Ramos (cell line): Measurements from ENCODE around the gene MMP14.

Experiments
- in situ Hi-C: fragments of 300-500 bp; cut with MboI; formaldehyde crosslinking; loops from one replicate; pipeline ENCODE4 v1.14.3; 2022; ENCODE audit warnings: low sequenced_read_pairs; ENCODE audit not compliant: unreplicated experiment

Gene MMP14

DNA sequence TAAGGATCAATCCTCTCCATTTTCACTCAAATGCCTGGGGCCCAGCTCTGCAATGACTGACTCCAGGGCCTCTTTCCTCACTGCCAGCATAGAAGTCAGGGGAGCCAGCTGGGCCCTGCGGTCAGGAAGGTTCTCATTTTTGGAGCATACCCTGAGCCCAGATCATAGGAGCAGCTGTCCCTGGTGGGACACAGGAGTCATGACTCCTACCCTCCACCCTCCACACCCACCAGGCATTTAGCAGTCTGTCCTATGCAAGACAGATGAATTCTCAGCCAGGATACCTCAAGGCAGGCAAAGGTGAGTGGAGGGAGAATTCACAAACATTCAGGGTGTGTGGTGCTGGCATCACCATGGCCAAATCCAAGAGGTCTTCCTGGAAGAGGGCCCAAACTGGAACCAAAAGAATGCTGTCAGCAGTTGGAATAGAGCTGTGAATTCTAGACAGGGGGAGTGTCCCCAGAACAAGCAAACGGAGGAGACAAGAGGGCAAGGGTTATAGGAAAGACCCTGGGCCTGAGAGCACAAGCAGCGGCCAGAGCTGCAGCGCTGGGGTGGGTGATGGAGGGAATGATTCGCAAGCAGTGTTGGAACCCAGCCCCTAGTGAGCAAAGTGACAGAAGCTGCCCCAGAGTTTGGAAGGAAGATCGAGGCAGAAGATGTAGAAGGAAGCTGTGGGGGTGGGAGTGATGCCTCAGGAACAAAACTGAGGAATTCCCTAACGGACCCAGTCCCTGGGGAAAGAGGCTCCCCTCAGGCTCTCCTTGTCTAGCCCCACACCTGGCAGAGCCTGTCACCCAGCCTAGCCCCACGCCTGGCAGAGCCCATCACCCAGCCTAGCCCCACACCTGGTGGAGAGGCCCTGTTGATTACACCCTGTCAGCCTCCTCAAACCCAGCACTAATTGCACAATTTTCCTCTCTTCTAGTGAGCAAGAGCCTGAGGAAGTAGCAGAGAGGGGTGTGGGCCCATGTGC lies 42.2 kb downstream of the MMP14 start:
- in situ Hi-C loops: no loop called here

DNA sequence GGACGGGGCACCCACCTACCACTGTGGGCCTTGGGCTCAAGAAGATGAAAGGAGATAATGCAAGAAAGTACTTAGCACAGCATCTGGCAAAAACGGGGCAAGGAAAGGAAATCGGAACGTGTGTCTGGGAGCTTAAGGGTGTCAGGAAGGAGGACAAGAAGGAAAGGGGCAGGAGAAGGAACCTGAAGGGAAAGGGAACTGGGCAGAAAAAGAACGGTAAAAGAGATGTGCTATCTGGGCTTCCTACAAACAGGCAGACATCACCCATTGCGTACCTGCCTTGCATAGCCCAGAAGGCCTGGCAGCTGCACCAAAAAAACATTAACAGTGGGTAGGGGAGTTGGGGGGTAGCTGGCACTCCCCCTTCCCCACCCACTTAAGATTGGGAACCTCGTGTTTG lies 45.7 kb downstream of the MMP14 start:
- in situ Hi-C loops: no loop called here

DNA sequence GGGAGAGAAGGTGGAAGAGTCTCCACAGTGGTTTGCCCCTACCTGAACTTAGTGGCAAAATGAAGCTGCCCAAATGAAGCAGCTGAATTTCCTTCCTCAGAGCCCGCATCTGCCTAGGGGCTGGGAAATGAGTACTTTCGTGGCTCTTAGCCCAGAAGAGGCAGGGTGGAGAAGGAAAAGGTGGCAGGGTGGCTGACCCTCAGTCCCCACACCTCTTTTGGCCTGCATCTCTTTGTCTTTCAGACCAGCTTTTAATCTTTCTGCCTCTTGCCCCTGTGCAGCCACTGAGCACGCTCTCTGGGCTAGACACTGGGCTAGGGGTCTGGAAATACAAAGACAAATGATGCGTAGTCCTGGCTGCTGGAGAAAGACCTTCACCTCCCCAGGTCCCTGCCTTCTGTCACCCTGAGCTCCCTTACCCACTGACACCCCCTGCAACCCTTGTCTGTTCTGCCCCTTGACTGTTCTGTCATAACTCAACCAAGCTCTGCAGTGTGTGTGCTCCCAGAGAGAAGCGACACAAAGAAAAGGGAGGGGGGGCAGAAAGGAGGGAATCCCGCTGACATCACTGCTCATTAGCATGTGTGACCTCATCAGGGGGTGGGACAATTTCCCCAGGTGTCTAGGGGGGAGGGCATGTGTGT lies 46.3 kb downstream of the MMP14 start:
- in situ Hi-C loops: no loop called here

DNA sequence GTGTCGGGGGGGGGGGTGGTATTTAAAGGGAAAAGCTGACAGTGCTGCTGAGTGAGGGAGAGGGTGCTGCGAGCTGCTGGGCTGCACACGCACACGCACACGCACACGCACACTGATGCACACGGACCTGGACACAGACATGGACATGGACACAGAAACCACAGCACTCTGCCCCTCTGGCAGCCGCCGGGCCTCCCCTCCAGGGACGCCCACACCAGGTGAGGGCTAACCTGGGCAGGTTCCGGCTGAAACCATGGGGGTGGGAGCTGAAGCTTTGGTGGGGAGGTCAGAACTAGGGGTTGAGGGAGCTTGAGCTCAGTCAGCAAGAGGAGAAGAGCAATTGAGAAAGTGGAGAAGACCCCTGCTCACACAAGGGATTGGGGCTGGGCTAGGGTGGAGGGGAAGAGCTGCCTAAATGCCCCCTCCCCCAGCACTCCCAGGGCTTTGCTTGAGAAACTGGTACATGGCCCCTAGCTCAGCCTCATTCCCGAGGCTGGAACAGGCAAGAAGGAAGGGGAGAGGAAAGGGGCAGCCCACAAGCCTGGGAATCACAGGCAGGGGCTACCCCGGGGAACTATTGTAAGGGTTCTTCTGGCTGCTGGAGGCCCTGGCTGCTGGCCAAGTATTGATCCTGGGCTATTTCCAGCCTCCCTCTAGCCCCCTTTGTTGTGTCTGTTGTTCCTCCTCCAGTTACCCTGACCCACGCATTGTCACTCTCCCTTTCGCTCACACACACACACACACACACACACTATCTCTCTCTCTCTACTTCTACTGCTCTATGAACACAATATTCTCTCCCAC lies 47.0 kb downstream of the MMP14 start, which contains the start of gene REM2:
REM2 (plus strand) TSS at position 50 of the 804 bp plus-strand sequence; CDS start at position 116, 66 bp downstream.
- in situ Hi-C loops: no loop called here

DNA sequence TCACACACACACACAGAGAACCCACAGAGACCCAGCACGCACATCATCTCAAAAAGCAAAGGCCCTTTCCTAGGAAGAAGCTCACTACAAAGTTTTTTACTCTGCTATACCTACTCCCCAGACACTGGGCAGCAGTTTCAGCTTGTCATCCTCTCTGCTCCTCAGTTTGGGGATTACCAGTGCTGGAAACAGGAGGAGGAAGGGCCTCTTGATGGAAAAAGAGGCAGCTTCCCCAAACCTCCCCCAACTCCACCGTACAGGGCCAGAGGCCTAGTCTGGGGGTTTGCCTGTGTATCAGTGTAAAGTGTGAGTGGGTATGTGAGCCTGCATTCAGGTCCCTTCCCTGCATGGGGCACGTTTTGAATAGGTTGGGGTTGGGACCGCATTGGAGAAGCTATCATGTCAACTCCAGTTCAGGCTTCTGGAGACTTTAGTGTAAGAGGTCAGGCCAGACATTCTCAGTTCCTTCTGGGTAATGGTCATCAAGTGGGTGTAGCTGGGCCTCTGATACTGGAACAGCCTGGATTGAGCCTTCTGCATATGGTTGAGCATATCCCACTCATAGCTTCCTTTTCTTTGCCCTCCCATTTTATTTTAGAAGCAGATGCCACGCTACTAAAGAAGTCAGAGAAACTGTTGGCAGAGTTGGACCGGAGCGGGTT lies 47.8 kb downstream of the MMP14 start:
- in situ Hi-C loops: no loop called here

DNA sequence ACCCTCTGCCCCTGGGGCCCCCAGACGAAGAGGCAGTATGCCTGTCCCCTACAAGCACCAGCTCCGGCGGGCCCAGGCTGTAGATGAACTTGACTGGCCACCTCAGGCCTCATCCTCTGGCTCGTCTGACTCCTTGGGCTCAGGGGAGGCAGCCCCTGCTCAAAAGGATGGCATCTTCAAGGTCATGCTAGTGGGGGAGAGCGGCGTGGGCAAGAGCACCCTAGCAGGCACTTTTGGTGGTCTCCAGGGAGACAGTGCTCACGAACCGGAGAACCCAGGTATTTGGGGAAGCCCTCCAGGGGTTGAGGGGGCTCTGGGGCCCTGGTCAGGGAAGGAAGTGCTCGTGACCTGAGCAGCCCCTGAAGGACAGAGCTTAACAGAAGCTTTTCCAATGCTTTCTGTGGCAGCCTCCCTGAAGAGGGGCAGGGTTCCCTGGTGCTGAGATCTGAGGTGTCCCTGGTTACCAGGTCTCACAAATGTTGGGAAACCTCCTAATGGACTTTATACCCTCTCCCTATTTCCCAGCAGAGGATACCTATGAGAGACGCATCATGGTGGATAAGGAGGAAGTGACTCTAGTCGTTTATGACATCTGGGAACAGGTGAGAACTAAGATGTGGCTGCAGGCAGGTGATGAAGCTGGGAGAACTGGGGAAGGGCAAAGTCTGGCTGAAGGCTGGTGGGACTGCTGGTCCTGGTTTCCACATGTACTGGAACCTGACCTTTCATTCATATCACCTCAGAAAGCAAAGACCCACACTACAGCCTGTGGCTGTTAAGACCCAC lies 48.5 kb downstream of the MMP14 start:
- in situ Hi-C loops: no loop called here

DNA sequence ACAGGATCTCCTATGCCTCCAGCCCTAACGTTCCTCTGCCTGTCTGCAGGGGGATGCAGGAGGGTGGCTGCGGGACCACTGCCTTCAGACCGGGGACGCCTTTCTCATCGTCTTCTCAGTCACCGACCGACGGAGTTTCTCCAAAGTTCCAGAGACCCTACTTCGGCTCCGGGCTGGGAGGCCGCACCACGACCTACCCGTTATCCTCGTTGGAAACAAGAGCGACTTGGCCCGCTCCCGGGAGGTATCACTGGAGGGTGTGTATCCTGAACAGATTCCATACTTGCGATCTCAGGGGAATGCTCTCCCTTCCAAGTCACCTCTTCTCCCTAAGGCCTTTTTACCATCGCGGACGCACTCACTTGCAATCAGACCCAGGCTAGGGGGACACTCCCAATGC lies 49.6 kb downstream of the MMP14 start:
- in situ Hi-C loops: no loop called here

DNA sequence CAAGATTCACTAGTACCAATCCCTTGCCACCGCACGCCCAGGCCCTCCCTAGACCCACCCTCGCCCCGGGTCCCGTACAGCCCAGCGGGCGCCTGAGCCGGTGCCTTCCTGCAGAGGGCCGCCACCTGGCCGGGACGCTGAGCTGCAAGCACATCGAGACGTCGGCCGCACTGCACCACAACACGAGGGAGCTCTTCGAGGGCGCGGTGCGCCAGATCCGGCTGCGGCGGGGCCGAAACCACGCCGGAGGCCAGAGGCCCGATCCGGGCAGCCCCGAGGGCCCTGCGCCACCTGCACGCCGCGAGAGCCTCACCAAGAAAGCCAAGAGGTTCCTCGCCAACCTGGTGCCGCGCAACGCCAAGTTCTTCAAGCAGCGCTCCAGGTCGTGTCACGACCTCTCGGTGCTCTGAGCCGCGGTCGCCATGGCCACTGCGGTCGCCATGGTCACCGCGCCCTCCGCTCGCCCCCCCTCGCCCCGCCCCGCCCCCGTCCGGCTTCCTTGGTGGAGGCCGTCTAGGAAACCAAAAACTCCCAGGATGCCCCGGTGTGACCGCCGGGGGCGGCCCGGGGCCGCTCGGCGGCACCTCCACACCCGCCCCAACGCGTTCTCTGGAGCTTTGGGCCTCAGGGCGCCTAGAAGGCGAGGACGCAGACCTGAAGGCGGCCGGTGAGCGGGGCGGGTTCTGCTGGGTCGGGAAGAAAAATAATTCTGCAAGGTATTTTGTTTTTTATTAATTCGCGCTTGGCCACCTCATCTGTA lies 50.3 kb downstream of the MMP14 start:
- in situ Hi-C loops: no loop called here

DNA sequence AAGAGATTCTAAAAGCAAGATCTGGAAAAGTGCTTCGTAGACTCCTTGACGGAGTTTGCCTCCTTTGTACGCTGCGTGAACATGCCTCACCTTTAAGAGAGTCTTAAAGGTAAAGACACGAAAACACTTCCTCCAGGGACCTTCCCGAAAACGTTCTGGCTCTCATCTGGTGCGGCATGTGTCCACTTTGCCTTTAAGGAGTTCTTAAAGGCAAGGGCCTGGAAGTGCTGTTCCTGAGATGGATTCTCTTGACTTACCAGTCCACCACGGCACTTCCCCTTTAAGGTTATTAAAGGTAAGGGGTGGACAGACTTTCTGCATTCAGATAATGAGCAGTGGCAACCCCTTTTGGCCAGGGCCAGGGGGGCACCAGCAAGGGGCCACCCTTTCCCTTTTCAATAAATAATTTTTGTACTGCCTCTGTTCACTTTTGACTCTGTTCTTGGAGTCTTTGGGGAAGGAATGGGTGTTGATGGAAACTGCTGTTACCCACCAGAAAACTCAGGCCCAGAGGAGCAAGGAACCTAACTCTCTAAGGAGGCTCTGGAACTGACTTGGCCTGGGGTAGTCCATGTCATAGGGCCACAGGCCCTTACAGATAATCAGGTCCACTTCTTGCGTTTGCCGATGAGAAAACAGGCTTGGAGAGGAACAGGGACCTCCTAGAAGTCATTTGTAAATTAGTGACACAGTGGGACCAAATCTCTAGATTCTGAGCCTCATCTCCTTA lies 51.0 kb downstream of the MMP14 start:
- in situ Hi-C loops: no loop called here

DNA sequence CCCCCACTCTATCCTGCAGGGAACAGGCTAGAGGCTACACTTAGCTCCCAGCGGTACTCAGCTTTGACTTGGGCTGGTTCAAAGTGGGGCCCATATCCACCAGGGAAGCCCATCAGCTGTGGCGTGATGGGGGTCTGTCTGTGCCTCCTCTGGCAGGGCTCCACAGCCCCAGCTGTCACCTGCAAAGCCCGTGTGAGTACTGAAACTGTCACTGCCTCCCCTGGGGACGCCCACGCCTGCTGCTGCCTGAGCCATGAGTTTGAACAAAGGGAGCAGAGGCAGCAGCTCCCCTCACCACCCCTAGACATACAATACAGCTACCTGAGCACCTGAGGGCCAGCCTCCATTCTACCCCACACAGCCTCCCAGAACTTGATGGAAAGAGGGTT lies 51.6 kb downstream of the MMP14 start:
- in situ Hi-C loops: no loop called here

DNA sequence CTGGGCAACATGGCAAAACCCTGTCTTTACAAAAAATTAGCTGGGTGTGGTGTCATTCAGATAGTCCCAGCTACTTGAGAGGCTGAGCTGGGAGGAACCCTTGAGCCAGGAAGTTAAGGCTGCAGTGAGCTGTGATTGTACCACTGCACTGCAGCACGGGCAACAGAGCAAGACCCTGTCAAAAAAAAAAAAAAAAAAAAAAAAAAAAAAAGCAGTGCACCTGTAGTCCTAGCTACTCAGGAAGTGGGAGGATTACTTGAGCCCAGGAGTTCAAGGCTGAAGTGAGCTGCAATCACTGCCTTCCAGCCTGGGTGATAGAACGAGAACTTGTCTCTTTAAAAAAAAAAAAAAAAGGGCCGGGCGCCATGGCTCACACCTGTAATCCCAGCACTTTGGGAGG lies 52.3 kb downstream of the MMP14 start:
- in situ Hi-C loops: no loop called here

DNA sequence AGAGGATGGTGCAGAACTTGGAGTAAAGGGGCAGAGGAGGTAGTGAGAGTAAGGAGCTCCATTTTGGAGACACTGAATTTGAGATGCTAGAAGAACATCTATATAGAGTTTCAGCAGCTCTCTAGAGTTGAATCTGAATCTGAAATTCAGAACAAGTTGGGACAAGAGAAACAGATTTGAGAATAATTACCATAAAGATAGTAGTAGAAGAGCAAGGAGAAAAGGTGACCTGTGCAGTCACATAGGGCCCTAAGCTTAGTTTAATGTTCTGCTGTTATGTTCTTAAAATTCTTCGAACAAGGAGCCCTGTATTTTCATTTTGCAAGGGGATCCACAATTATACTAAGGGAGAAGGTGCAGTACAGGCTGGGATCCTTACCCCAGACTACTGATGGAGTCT lies 54.0 kb downstream of the MMP14 start:
- in situ Hi-C loops: no loop called here

DNA sequence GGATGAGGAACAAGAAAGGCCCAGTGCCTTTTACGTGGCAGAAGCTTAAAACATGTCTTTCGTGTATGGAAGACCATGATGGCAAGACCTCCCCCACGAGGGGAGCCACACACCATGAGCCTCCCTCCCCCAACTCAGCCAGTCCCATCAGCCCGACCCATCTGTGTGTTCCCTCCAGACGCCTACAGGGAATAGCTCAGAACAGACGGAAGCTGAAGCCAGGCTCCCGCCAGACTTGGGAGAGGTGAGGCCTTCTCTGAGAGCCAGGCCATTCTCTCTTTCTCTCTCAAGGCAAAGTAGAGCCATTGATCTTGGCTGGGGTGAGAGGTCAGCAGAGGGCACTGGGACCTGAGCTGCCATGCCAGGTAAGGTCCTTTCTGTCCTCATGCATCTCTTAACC lies 56.1 kb downstream of the MMP14 start:
- in situ Hi-C loops: no loop called here

DNA sequence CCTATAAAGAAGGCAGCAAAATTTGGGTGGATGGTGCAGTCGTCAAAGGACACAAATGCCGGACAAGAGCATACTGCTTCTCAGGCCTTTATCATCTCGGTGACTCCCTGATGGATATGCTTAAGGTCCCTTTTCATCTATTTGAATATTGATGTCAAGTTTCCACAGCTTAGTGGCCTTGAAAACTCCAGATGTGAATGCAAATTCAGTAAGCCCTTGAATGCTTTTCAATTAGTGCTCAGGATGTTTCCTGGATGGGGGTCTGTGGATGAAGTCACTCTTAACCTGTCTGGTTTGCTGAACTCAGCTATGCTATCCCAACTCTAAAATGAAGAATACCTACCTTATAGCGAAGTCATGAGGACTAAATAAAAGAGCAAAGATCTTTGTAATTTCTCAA lies 57.3 kb downstream of the MMP14 start:
- in situ Hi-C loops: no loop called here

DNA sequence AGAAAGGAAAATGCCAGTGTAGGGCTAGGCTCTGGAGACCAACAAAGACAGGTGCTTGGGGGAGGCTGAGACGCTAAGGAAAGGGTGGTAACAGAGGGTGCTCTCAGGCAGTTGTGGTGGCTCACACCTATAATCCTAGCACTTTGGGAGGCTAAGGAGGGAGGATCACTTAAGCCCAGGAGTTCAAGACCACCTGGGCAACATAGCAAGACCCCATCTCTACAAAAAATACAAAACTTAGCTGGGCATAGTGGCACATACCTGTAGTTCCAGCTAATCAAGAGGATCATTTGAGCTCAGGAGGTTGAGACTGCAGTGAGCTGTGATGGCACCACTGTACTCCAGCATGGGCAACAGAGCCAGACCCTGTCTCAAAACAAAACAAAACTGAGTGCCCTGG lies 59.0 kb downstream of the MMP14 start:
- in situ Hi-C loops: no loop called here

DNA sequence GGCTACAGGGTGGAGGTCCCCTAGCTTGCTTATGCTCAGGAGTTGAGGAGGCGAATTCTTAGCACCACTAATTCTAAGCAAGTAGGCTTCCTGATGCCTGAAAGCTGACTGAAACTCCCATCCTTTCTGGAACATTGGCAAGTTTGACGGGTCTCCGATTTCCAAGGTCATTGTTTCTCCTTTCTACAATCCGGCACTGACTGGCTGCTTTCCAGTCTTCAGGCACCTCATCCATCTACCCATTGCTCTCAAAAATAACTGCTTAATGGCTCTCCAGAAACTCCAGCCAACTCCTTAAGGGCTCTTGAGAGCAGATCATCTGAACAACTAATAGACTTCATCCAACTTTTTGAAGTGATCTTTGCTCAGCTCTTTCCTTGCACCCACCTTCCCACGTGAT lies 60.0 kb downstream of the MMP14 start:
- in situ Hi-C loops: no loop called here

DNA sequence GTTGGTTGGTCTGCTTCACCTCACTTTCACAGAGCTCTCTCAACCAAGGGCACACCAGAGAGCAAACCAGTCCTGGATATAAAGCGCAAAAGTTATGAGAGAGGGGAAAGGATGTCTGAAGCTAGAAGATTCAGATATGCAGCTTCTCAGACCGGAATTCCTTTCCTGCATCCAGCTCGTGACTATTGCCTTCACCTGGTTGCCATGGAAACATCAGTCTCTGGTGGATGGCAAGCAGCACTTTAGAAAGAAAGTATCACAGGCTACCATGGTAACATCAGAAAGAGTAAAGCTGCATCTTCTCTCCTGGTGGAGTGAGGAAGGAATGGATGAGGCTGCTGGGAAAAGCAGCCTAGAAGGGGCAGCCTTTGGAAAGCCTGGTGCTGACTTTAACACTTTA lies 60.4 kb downstream of the MMP14 start:
- in situ Hi-C loops: no loop called here

DNA sequence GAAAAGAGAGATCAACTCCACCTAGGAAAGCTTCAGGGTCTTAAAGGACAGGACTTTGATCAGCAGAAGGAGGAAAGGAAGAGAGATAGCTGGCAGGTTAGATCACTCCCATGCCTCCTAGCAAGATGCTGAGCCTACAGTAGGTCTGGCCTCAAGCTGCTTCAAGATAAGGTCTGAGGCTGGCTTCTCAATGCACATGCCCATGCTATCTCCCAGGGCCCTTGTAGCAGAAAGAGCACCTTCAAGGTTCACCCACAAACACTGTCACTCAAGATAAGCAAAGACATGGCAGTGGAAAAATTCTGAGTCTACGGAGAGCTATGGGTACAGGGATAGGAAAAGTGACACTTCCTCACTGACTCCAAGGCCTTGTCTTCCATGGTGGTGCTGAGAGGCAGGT lies 61.0 kb downstream of the MMP14 start:
- in situ Hi-C loops: no loop called here
